Right lobe of liver (tissue), 4 donors: ENCODE results near the gene ARID3B.

Source experiments
- POLR2A ChIP-seq: fragments of 450-650 bp; IDR thresholded peaks from one replicate; pipeline ENCODE4 v1.6.1; 2017; ENCODE audit warnings: antibody characterized with exemption, mild to moderate bottlenecking
- TF ChIP-seq, protein P1 (sequence below), 4 donors: fragments of 200-600 bp in 3 of 4; fragments of 450-650 bp in 1 of 4; IDR thresholded peaks; one replicate each; pipeline versions ENCODE4 v1.5.1 to v1.8.0; 2016 to 2022; ENCODE audit warnings: antibody characterized with exemption in 4 of 4, mild to moderate bottlenecking in 2 of 4
- donor health status: DM: no; HTN: no; CAD: no.
- donor health status: DM: no; HTN: no; CAD: no.
- donor health status: DM: no; HTN: yes; CAD: no.

DNA sequence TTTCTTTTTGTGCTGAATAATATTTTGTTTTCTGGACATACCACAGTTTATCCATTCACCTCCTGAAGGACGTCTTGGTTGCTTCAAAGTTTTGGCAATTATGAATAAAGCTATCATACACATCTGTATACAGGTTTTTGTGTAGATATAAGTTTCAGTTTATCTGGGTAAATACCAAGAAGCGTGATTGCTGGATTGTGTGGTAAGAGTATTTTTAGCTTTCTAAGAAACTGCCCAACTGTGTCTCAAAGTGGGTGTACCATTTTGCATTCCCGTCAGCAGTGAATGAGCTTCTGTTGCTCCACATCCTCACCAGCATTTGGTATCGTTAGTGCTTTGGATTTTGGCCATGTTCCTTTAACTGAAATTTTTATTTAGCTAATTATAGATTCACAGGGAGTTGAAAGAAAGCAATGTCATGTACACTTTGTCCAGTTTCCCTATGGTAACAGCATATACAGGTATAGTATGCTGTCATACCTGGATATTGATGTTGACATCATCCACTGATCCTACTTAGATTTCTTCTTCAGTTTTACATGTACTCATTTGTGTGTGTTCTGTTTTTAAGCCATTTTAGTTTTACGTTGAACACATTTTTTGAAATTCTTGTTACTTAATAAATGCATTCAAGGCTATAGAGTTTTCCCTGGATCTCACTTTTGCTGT is 11.9 kb downstream of the ARID3B start:
- TF ChIP-seq, protein P1, sequence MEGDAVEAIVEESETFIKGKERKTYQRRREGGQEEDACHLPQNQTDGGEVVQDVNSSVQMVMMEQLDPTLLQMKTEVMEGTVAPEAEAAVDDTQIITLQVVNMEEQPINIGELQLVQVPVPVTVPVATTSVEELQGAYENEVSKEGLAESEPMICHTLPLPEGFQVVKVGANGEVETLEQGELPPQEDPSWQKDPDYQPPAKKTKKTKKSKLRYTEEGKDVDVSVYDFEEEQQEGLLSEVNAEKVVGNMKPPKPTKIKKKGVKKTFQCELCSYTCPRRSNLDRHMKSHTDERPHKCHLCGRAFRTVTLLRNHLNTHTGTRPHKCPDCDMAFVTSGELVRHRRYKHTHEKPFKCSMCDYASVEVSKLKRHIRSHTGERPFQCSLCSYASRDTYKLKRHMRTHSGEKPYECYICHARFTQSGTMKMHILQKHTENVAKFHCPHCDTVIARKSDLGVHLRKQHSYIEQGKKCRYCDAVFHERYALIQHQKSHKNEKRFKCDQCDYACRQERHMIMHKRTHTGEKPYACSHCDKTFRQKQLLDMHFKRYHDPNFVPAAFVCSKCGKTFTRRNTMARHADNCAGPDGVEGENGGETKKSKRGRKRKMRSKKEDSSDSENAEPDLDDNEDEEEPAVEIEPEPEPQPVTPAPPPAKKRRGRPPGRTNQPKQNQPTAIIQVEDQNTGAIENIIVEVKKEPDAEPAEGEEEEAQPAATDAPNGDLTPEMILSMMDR (IDR thresholded peaks at IDR 0.05) = no peak
- TF ChIP-seq POLR2A = no peak
